HG02970 (cell line): Measurements from ENCODE around the gene SOX3.

Experiments
- ATAC-seq: cut with Tn5 transposase; IDR thresholded peaks from one replicate; pipeline ENCODE4 v1.9.1; 2021; ENCODE audit warnings: mild to moderate bottlenecking, moderate library complexity, moderate number of reproducible peaks; ENCODE audit not compliant: unreplicated experiment, low FRiP score

The SOX3 gene

GRCh38 chrX:140504371-140505324 lies at the start of gene SOX3:
Gene SOX3 (minus strand): TSS chrX:140505069. CDS start chrX:140505060, 9 bp downstream.
- ATAC-seq = no peak

GRCh38 chrX:140548985-140549384 lies 44.1 kb upstream of the SOX3 start:
- no peak for ATAC-seq

GRCh38 chrX:140526171-140526570 lies 21.3 kb upstream of the SOX3 start:
- no peak for ATAC-seq

DNA sequence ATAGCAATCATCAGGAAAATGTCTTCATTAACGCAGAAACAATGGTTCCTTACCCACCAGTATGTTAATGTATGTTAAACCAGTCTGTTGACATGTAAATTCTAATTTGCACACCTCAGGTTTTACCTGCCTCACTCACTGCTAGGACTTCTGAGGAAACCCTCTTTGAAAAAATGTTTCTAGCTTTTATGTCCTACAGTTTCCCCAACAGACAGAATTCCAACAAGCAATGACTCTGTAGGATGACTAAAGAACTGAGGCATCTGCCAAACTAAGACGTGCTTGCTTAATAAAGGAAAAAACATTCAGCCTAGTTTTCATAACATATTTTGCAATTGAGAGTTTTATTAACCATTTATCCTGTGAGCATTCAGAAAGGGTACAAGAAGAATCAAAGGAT lies 20.6 kb upstream of the SOX3 start:
- no peak for ATAC-seq

DNA sequence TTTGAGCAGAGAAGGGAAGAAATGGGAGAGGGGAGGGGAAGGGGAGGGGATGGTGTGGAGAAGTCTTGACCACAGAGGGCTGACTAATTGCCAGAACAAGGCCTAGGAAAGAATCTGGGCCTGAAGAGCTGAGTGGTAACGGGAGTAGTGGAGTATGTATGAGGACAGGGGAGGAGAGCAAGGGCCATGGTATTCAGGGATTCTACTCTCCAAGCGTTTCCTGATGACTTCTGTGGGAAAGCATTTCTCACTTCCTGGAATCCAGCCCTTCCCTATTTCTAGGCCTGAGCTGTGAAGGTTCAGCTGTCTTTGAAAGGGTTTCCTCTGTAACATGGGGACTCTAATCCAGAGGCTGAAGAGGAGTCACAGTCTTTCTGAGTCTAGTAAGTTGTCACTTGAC lies 19.7 kb upstream of the SOX3 start:
- no peak for ATAC-seq

DNA sequence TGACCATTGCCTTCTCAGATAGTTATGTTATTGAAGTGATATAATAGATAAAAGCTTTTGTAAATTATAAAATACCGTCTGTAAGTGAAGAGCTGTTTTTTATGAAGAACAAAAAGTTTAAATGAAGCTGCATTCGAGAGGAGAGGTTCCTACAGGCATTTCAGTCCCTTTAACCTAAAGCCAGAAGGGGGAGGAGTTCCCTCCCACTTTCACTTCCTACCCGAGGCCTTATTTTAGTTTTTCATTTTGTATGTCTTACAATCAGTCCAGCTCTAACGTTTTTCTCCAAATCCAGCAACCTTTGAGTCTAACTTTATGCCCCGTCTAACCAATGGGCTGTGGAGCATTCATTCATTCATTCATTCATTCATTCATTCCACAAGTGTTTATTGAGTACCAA lies 16.5 kb upstream of the SOX3 start:
- no peak for ATAC-seq

DNA sequence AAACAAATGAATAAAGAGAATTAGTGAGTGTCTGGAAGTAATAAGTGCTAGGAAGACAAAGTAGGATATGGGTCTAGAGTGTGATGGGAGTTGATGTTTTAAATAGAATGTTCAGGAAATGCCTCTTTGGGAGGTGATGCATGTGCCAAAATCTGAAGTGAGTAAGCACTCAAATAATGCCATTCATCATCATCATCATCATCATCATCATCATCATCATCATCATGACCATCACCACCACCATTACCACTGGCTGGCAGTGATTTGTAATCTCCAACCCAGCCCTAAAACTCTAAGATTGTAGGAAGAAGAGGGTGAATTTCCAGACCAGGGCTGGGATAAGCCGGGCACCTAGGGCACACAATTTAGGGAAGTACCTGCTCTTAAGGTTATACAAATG lies 9.7 kb upstream of the SOX3 start:
- ATAC-seq = no peak

DNA sequence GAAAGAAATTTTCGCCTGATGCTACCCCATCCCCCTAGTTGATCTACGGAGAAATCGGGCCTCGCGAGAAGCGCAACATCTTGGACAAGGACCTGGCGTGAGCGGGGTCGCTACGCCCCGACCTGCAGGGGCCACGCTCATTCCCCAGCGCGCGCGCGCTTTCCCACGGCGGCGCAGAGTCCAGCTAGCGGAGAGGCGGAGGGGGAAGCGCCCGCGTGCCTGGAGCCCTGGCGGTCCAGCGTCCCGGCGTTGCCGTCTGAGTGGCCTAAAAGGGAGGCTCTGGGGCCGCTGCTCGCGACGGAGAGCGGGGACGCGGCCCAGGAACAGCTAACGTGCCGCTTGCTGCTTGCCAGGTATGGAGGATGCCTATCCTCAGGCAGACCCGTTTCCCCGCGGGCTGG lies 6.0 kb upstream of the SOX3 start:
- no peak for ATAC-seq

GRCh38 chrX:140510306-140510676 lies 5.4 kb upstream of the SOX3 start:
- no peak for ATAC-seq

DNA sequence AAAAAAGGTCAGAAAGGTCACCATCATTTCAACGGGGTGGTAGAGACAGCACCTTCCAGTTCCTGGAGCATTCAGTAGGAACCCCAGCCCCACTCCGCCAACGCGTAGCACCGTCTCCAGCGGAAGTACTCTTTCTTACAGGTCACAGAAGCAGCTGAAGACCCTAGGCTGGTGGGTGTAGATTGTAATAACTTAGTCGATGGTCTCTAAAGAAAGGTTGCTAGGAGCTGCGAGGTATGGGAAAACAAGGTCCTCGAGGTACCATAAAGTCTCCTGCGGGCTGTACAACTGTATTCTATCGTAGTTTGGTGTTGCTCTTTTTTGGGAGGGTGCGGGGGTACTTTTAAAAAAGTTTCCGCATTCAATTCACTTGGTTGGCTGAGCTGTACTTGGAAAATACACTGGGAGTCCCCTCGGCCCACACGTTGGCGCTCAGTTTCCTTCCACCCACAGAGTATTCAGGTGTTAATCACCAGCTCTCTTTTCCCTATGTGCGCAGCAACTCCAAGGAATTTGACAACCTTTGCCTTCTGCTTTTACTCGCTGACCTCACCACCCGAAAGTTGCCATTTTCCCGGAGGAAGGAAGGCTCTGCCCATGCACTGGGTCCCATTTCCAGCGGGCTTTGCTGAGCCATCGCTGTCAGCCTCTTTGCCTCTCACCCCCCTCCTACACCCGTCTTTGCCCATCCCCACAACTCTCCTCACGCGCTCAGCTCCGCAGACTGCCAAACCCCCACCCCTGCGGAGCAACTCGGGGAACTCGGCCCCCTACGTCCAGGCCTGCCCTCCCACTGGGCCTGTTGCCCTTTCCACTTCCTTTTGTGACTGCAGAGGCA lies 4.8 kb upstream of the SOX3 start:
- no peak for ATAC-seq

- no peak for ATAC-seq
Observed at GRCh38 chrX:140508958-140509357, 4.1 kb upstream of the SOX3 start.

- ATAC-seq = no peak
Observed at GRCh38 chrX:140507982-140508305, 3.1 kb upstream of the SOX3 start.

DNA sequence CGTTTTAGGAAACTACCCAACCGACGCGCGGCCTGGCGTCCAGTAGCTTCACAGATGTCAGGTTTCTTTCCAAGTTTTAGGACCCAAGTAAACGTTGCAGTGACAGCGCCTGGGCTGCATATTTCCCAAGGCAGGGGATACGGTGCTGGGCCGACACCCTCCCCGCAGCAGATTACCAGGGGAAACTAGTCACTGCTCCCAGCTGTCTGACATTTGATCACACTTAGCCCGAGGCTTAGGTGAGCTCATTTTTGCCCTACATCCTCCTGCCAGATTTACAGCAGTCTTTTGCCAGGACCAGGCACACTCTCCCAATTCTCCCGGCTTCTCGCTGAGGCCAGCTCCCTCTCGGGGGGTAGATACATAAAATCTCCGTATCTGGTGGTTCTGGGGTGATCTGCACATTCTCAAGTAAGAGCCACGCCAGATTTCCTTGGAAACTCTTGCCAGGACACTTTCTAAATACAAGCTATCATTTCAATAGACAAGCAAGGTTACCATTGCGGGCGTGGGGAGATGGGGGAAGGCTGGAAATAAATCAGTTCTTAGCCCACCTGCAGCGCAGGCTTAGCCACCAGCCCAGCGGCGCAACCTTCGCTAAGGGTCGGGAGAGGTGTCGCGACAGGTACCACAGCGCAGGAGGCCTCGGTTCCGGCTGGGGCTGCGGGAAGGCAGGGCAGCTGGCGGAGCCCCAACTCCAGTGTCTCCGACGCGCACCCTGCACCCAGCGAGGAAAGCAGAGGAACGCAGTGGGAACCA lies 2.5 kb upstream of the SOX3 start:
- no peak for ATAC-seq

DNA sequence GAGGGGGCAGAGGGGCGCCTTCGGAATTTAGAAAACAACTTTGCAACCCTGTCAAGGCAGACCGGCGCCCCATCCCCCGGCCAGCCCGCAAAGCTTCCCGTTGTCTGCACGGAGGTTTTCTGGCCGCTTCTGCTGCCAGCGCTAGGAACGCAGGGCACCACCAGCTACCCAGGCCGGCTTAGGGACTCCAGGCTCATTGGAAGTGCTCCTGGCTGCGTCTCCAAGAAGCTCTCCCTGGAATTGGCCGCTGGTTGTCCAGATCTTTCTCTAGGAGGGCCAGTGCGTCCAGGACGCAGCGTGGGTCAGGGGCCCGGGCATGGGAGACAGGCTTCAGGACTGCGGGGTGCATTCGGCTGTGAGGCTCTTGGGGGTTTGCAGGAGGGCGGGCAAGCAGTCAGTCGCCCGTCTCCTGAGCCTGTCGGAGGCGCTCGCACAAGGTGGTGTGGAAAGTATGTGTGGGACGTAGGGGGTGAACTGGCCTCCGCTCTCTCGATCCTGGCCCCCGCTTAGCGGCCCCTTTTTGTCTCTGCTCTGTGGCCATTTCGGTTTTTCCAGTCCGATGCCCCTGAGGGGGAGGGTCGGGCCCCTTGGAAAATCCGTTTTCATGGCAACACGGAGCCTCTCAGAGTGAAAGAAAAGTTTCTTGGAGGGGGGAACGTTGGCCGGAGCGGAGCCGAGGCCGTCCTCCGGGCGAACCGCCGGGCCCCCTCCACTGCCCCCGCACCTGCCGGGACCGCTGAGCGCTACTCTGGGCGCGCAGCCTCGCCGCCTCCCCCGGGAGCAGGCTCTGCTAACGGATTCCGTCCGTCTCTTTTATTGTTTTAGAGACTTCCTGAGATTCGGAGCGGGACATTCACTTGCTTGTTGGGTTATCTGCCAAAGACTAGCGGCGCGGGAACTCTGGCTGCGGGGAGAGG lies 810 bp upstream of the SOX3 start:
- no peak for ATAC-seq

DNA sequence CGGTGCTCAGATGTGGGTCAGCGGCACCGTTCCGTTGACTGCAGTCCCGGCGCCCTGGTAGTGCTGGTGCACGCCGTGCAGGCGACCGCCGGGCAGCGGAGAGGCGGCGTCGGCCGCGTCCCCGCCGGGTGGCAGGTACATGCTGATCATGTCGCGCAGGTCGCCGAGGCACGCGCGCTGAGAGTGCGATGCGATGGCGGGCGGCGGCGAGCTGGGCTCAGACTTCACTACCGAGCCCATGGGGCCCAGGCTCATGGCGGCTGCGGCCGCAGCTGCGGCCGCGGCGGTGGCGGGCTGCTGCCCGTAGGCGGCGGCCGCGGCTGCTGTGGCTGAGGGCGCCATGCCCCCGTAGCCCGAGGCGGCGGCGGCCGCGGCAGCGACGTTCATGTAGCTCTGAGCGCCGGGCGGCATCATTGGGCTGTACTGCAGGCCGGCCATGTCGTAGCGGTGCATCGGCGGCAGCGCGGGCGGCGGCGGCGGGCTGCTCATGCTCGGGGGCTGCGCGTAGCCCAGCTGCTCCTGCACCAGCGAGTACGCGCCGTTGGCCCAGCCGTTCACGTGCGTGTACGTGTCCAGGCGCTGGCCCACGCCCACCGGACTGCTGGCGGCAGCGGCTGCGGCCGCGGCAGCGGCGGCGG lies 1.0 kb downstream of the SOX3 start:
- ATAC-seq = no peak

- no peak for ATAC-seq
Observed at GRCh38 chrX:140503238-140503601, 1.6 kb downstream of the SOX3 start.

- no peak for ATAC-seq
Observed at GRCh38 chrX:140502491-140503237, 2.2 kb downstream of the SOX3 start.

DNA sequence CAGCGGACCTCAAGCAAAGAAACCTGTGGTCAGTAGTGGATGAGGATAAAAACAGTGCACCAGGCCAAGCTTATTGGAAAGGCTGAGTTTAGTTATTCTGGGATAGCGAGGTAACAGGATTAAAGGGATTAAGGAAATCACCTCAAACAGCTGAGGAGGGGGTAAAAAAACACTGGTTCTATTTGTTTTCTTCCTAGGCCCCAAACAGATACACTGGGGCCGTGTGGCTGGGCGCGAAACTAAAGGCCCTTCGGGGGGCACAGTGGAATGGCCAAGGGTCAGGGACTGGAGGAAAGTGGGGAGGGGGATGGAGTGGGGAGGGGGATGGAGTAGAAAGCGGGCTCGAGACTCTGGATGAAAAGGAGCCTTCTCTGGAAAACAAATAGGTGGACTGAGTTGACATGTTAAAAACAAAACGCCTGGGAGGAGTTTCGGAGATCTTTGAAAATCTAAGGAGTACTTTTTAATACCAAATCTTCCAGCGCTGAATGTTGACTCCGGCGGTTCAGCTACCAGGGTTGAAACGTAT lies 2.9 kb downstream of the SOX3 start:
- ATAC-seq = no peak

DNA sequence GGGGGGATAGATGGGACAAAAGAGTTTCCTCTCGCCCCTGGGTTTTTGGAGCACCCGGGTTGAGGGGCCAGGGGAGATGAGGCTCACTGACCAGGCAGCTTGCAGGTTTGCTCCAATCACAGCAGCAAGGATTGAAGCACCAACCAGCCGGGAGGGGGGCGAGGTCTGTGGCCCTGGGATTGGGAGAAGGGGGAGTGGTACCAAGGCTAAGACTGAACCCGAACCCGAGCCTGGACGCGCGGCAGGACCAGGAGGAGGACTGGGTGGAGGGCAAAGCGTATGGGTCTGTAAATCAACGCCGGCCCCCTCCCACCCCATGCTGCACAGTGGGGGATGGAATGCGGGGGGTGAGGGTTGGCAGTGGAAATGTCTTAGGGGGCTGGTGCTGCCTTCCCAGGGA lies 3.5 kb downstream of the SOX3 start:
- ATAC-seq = no peak
